SK-N-MC (cell line): ENCODE measurements around the gene HNRNPR.

Source experiments
- EZH2 ChIP-seq: fragments of 200-600 bp; sonication (generic); IDR thresholded peaks from one replicate; pipeline ENCODE4 v1.6.1; 2017; ENCODE audit warnings: antibody characterized with exemption
- POLR2AphosphoS5 ChIP-seq: IDR thresholded peaks from 2 replicates; pipeline ENCODE4 v1.6.1; 2012; ENCODE audit warnings: mild to moderate bottlenecking, low read depth, low read length, borderline replicate concordance

GRCh38 chr1:23370330-23370708, 26.2 kb upstream of the HNRNPR start:
- TF ChIP-seq EZH2 (no peak), POLR2AphosphoS5 (no peak; the same call in 1 of the 2 replicates)
